GM12878 (cell line): ENCODE measurements around the gene ANKRD11. TPM values are rescaled to one million over a fixed set of nuclear protein-coding genes. Genes with fewer than 3 reads are reported as not detected.
A peak's percentile ranks its signal among the peaks of the same experiment; 100 is the strongest.

Experiments used
- BACH1 ChIP-seq: fragments of 450-650 bp; IDR thresholded peaks from 2 replicates; pipeline ENCODE4 v1.6.1; 2017; ENCODE audit warnings: mild to moderate bottlenecking, borderline replicate concordance
- CBFB ChIP-seq: IDR thresholded peaks from 2 replicates; pipeline ENCODE4 v1.6.1; 2016; ENCODE audit warnings: antibody characterized with exemption, low read depth
- CEBPZ ChIP-seq: fragments of 150-350 bp; IDR thresholded peaks from 2 replicates; pipeline ENCODE4 v1.6.1; 2016; ENCODE audit warnings: low read depth, low read length
- CHD2 ChIP-seq: IDR thresholded peaks from 2 replicates; pipeline ENCODE4 v1.6.1; 2011; ENCODE audit warnings: low read depth, low read length, improper control_type of control experiment, borderline replicate concordance
- IKZF1 ChIP-seq: fragments of 450-650 bp; conservative IDR thresholded peaks from 2 replicates; pipeline ENCODE4 v1.6.1; 2017; ENCODE audit warnings: antibody characterized with exemption, mild to moderate bottlenecking
- KAT2A ChIP-seq: conservative IDR thresholded peaks from 2 replicates; pipeline ENCODE4 v1.6.1; 2011; ENCODE audit warnings: low read depth, low read length; ENCODE audit not compliant: control insufficient read depth
- KLF5 ChIP-seq: fragments of 450-650 bp; IDR thresholded peaks from 2 replicates; pipeline ENCODE4 v1.6.1; 2014; ENCODE audit warnings: mild to moderate bottlenecking; ENCODE audit not compliant: partially characterized antibody
- LARP7 ChIP-seq: fragments of 450-650 bp; IDR thresholded peaks from 2 replicates; pipeline ENCODE4 v1.6.1; 2017; ENCODE audit warnings: mild to moderate bottlenecking
- NKRF ChIP-seq: fragments of 450-650 bp; conservative IDR thresholded peaks from 2 replicates; pipeline ENCODE4 v1.6.1; 2017; ENCODE audit warnings: mild to moderate bottlenecking, moderate library complexity
- RAD51 ChIP-seq: fragments of 450-650 bp; IDR thresholded peaks from 2 replicates; pipeline ENCODE4 v1.6.1; 2016; ENCODE audit warnings: moderate library complexity, mild to moderate bottlenecking, inconsistent platforms
- RELA ChIP-seq: fragments of 450-650 bp; IDR thresholded peaks from 2 replicates; pipeline ENCODE4 v1.8.0; 2014; ENCODE audit warnings: borderline replicate concordance; ENCODE audit not compliant: partially characterized antibody
- RELB ChIP-seq: fragments of 450-650 bp; IDR thresholded peaks from 2 replicates; pipeline ENCODE4 v1.6.1; 2017; ENCODE audit warnings: low read depth, mild to moderate bottlenecking, moderate library complexity
- SMAD1 ChIP-seq: fragments of 450-650 bp; IDR thresholded peaks from 2 replicates; pipeline ENCODE4 v1.6.1; 2018; ENCODE audit warnings: mild to moderate bottlenecking, low read depth; ENCODE audit not compliant: partially characterized antibody
- SMC3 ChIP-seq: IDR thresholded peaks from 2 replicates; pipeline ENCODE4 v1.6.1; 2011; ENCODE audit warnings: low read length, improper control_type of control experiment, borderline replicate concordance
- TBL1XR1 ChIP-seq: IDR thresholded peaks from 2 replicates; pipeline ENCODE4 v1.6.1; 2012; ENCODE audit warnings: low read depth, low read length, improper control_type of control experiment
- TCF12 ChIP-seq: IDR thresholded peaks from 2 replicates; pipeline ENCODE4 v1.6.1; 2011; ENCODE audit warnings: low read depth, mild to moderate bottlenecking, low read length
- WRNIP1 ChIP-seq: IDR thresholded peaks from 2 replicates; pipeline ENCODE4 v1.6.1; 2011; ENCODE audit warnings: low read depth, low read length, improper control_type of control experiment, borderline replicate concordance
- ZNF217 ChIP-seq: fragments of 450-650 bp; IDR thresholded peaks from 2 replicates; pipeline ENCODE4 v1.6.1; 2017; ENCODE audit warnings: antibody characterized with exemption, mild to moderate bottlenecking
- polyA plus RNA-seq, 11 experiments: library from polyadenylated mRNA; depleted of rRNA in 4 of 11; unstranded in 6 of 11; stranded (reverse) in 5 of 11; fragments of >200 nt; fragmentation: Nextera tagmentation in 4 of 11; fragmentation: Illumina TruSeq in 1 of 11; extraction: Ambion mirVana in 4 of 11; extraction: Trizol in 1 of 11; gene quantifications; 1 replicate in 1 of 11; 2 replicates in 10 of 11; pipeline versions ENCODE4 v1.2.1 to v1.2.3, GENCODE V29; 2011 to 2016; ENCODE audit warnings: inconsistent platforms in 2 of 11, missing spikeins in 2 of 11, low read depth in 1 of 11
- total RNA-seq, 4 experiments: library from RNA; depleted of rRNA in 3 of 4; stranded (reverse); fragments of >200 nt in 3 of 4; fragmentation: Illumina TruSeq in 1 of 4; extraction: Trizol in 1 of 4; gene quantifications; 2 replicates each; pipeline versions ENCODE4 v1.2.1 to v1.2.3, GENCODE V29; 2013 to 2021
- TF ChIP-seq, protein P1 (sequence below): IDR thresholded peaks from 2 replicates; pipeline ENCODE4 v1.6.1; 2011; ENCODE audit warnings: low read depth, low read length, improper control_type of control experiment, borderline replicate concordance
- TF ChIP-seq, protein P2 (sequence below): fragments of 450-650 bp; IDR thresholded peaks from 2 replicates; pipeline ENCODE4 v1.6.1; 2017; ENCODE audit warnings: mild to moderate bottlenecking, low read depth, inconsistent platforms; ENCODE audit not compliant: poor library complexity, severe bottlenecking

Gene ANKRD11
- total and polyA plus RNA-seq, 10 of the 15 experiments (the other 5 are each of a cell fraction or from before 2014, with no cell fraction given), result 5.1 to 103 (median 27.4) TPM

GRCh38 chr16:89505204-89506112, 15.1 kb upstream of the ANKRD11 start (continued):
- TF ChIP-seq NKRF (no peak), CBFB (no peak), KAT2A (no peak), KLF5 (no peak), RAD51 (no peak), ZNF217 (no peak), BACH1 (no peak), TCF12 (no peak), SMAD1 (peak; percentile 27), TBL1XR1 (no peak), CEBPZ (no peak), SMC3 (no peak), IKZF1 (peak; percentile 65), RELB (no peak), LARP7 (no peak), WRNIP1 (no peak), RELA (no peak), CHD2 (no peak)
- TF ChIP-seq, protein P1, sequence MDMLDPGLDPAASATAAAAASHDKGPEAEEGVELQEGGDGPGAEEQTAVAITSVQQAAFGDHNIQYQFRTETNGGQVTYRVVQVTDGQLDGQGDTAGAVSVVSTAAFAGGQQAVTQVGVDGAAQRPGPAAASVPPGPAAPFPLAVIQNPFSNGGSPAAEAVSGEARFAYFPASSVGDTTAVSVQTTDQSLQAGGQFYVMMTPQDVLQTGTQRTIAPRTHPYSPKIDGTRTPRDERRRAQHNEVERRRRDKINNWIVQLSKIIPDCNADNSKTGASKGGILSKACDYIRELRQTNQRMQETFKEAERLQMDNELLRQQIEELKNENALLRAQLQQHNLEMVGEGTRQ, result no peak; the same call in 1 of the 2 replicates
- TF ChIP-seq, protein P2, sequence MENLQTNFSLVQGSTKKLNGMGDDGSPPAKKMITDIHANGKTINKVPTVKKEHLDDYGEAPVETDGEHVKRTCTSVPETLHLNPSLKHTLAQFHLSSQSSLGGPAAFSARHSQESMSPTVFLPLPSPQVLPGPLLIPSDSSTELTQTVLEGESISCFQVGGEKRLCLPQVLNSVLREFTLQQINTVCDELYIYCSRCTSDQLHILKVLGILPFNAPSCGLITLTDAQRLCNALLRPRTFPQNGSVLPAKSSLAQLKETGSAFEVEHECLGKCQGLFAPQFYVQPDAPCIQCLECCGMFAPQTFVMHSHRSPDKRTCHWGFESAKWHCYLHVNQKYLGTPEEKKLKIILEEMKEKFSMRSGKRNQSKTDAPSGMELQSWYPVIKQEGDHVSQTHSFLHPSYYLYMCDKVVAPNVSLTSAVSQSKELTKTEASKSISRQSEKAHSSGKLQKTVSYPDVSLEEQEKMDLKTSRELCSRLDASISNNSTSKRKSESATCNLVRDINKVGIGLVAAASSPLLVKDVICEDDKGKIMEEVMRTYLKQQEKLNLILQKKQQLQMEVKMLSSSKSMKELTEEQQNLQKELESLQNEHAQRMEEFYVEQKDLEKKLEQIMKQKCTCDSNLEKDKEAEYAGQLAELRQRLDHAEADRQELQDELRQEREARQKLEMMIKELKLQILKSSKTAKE, result no peak
